CD14-positive monocyte (primary cell): ENCODE results near the gene ADCY2. TPM values are rescaled to one million over a fixed set of nuclear protein-coding genes. Genes with fewer than 3 reads are reported as not detected.

ENCODE experiments used
- DNase-seq, 3 donors: peaks; one replicate each; pipeline ENCODE4 v3.0.0-alpha.2; 2011 to 2022
- H2AFZ ChIP-seq: 2 replicates; pipeline ENCODE4 v1.6.0; 2012; ENCODE audit warnings: mild to moderate bottlenecking, low read depth, low read length, inconsistent platforms; ENCODE audit not compliant: insufficient read depth, poor library complexity, severe bottlenecking
- H3K27ac ChIP-seq, 2 donors: 1 replicate in 1 of 2; 2 replicates in 1 of 2; pipeline ENCODE4 v1.5.1; 2012 to 2013; ENCODE audit warnings: low read length in 2 of 2, control low read depth in 1 of 2, inconsistent platforms in 1 of 2, low read depth in 1 of 2, mild to moderate bottlenecking in 1 of 2
- H3K27me3 ChIP-seq, 2 donors: one replicate each; pipeline versions ENCODE4 v1.6.0 to v1.6.1; 2011 to 2013; ENCODE audit warnings: low read length in 2 of 2; ENCODE audit not compliant: control insufficient read depth in 2 of 2, insufficient read depth in 2 of 2
- H3K36me3 ChIP-seq, 2 donors: replicated peaks in 1 of 2; 1 replicate in 1 of 2; 2 replicates in 1 of 2; pipeline versions ENCODE4 v1.5.1 to v1.6.1; 2012 to 2013; ENCODE audit warnings: low read length in 2 of 2, control low read depth in 1 of 2, inconsistent platforms in 1 of 2, mild to moderate bottlenecking in 1 of 2; ENCODE audit not compliant: insufficient read depth in 2 of 2, control insufficient read depth in 1 of 2
- H3K4me1 ChIP-seq, 2 donors: 1 replicate in 1 of 2; 2 replicates in 1 of 2; pipeline versions ENCODE4 v1.5.1 to v1.6.1; 2012 to 2013; ENCODE audit warnings: low read length in 2 of 2, control low read depth in 1 of 2, inconsistent platforms in 1 of 2, mild to moderate bottlenecking in 1 of 2, moderate library complexity in 1 of 2; ENCODE audit not compliant: insufficient read depth in 2 of 2, control insufficient read depth in 1 of 2
- H3K4me2 ChIP-seq: replicated peaks from 2 replicates; pipeline ENCODE3; 2012; ENCODE audit warnings: low read length, moderate library complexity, mild to moderate bottlenecking; ENCODE audit not compliant: poor library complexity, severe bottlenecking; ENCODE audit errors: extremely low read depth
- H3K4me3 ChIP-seq, 3 experiments: fragments of 200-600 bp in 1 of 3; sonication (generic) in 1 of 3; replicated peaks in 1 of 3; 1 replicate in 2 of 3; 2 replicates in 1 of 3; pipeline ENCODE4 v1.5.1; 2011 to 2013; ENCODE audit warnings: low read length in 3 of 3, mild to moderate bottlenecking in 3 of 3, control low read depth in 2 of 3, low read depth in 2 of 3, inconsistent platforms in 1 of 3, moderate library complexity in 1 of 3
- H3K79me2 ChIP-seq: 2 replicates; pipeline ENCODE4 v1.6.0; 2012; ENCODE audit warnings: mild to moderate bottlenecking, control low read depth, inconsistent platforms, low read length, moderate library complexity; ENCODE audit not compliant: insufficient read depth
- H3K9ac ChIP-seq: 2 replicates; pipeline ENCODE4 v1.6.0; 2017; ENCODE audit warnings: low read length, mild to moderate bottlenecking; ENCODE audit not compliant: insufficient read depth, poor library complexity, severe bottlenecking
- H3K9me3 ChIP-seq, 2 donors: replicated peaks in 1 of 2; 1 replicate in 1 of 2; 2 replicates in 1 of 2; pipeline versions ENCODE4 v1.5.1 to v1.6.1; 2012 to 2013; ENCODE audit warnings: low read length in 2 of 2, control low read depth in 1 of 2; ENCODE audit not compliant: control insufficient read depth in 1 of 2, insufficient read depth in 1 of 2
- H4K20me1 ChIP-seq: 2 replicates; pipeline ENCODE4 v1.6.0; 2012; ENCODE audit warnings: mild to moderate bottlenecking, low read length, control low read depth, moderate library complexity; ENCODE audit not compliant: insufficient read depth
- H3K27ac Mint-ChIP-seq, 7 donors: one replicate each; pipeline ENCODE4 v1.8.0; 2020; ENCODE audit warnings: mild to moderate bottlenecking in 7 of 7, mixed read lengths in 7 of 7, moderate library complexity in 6 of 7, inconsistent platforms in 2 of 7
- H3K27me3 Mint-ChIP-seq, 3 donors: one replicate each; pipeline ENCODE4 v1.8.0; 2021 to 2022; ENCODE audit warnings: low read depth in 3 of 3, mild to moderate bottlenecking in 3 of 3, mixed read lengths in 3 of 3, moderate library complexity in 3 of 3, inconsistent platforms in 1 of 3
- H3K36me3 Mint-ChIP-seq, 2 donors: one replicate each; pipeline ENCODE4 v1.8.0; 2020; ENCODE audit warnings: mixed read lengths in 2 of 2, inconsistent platforms in 1 of 2, mild to moderate bottlenecking in 1 of 2
- H3K4me1 Mint-ChIP-seq: one replicate; pipeline ENCODE4 v1.8.0; 2020; ENCODE audit warnings: mild to moderate bottlenecking, mixed read lengths
- H3K4me3 Mint-ChIP-seq, 2 donors: one replicate each; pipeline ENCODE4 v1.8.0; 2020; ENCODE audit warnings: mild to moderate bottlenecking in 2 of 2, mixed read lengths in 2 of 2, moderate library complexity in 1 of 2
- H3K9me3 Mint-ChIP-seq, 7 donors: one replicate each; pipeline ENCODE4 v1.8.0; 2020 to 2022; ENCODE audit warnings: mixed read lengths in 7 of 7, mild to moderate bottlenecking in 6 of 7, moderate library complexity in 6 of 7, inconsistent platforms in 2 of 7
- CTCF ChIP-seq: fragments of 200-600 bp; IDR thresholded peaks from one replicate; pipeline ENCODE4 v1.8.0; 2022; ENCODE audit warnings: antibody characterized with exemption, mild to moderate bottlenecking
- WGBS: methylation state at CpG from one replicate; pipeline ENCODE4 v1.1.5; 2013; ENCODE audit warnings: missing lambda C conversion rate; ENCODE audit not compliant: insufficient coverage; 5-methylcytosine and 5-hydroxymethylcytosine counted together
- intact Hi-C, 2 donors: fragments of 100-400 bp; cut with micrococcal nuclease; formaldehyde crosslinking; loops; one replicate each; pipeline versions ENCODE4 v1.15.0 to v1.15.1; 2023
- polyA plus RNA-seq, 3 donors: library from polyadenylated mRNA; depleted of rRNA in 1 of 3; unstranded in 2 of 3; stranded (reverse) in 1 of 3; fragments of 300-500 nt in 2 of 3; fragments of >200 nt in 1 of 3; fragmentation: Illumina TruSeq in 2 of 3; gene quantifications; 1 replicate in 2 of 3; 2 replicates in 1 of 3; pipeline ENCODE4 v1.2.3, GENCODE V29; 2012 to 2021

ADCY2 gene
- polyA plus RNA-seq, 3 donors, result not detected

- H3K27ac Mint-ChIP-seq, result no peak overlapping the region
- DNase-seq, result no peak
- no peaks in the 10 kb centered on the region for H3K79me2 ChIP-seq
- no peak for TF ChIP-seq CTCF
- H3K36me3 Mint-ChIP-seq, result no peaks in the 10 kb centered on the region
- H3K4me1 ChIP-seq, result no peaks in the 10 kb centered on the region
- H3K4me3 ChIP-seq, result no peak overlapping the region
- H3K9me3 ChIP-seq, result no peaks in the 10 kb centered on the region
- no peak overlapping the region for H3K4me2 ChIP-seq
- no peak overlapping the region for H3K4me3 Mint-ChIP-seq
- peaks cover 0 to 6% (median 4%) of the 10 kb centered on the region in 3 donors for H3K27me3 Mint-ChIP-seq
- H3K36me3 ChIP-seq, result no peaks in the 10 kb centered on the region
- H3K9ac ChIP-seq, result no peak overlapping the region
- H2AFZ ChIP-seq, result no peak overlapping the region
- no peaks in the 10 kb centered on the region for H4K20me1 ChIP-seq
- H3K9me3 Mint-ChIP-seq, result no peaks in the 10 kb centered on the region
- peaks cover 4% of the 10 kb centered on the region for H3K4me1 Mint-ChIP-seq
- H3K27ac ChIP-seq, result no peak overlapping the region
- no peaks in the 10 kb centered on the region for H3K27me3 ChIP-seq
- intact Hi-C loops, result no loop called here
- 77% methylated on average over 2 of the region's 8 CpGs for WGBS
These were observed 427.7 kb downstream of the ADCY2 start for GRCh38 chr5:7823594-7823993.

- Mint-ChIP-seq H3K27me3 (peaks cover 4 to 7% (median 5%) of the 10 kb centered on the region in 3 donors), H3K4me3 (no peak overlapping the region), H3K27ac (no peak overlapping the region), H3K4me1 (peaks cover 4% of the 10 kb centered on the region), H3K36me3 (no peaks in the 10 kb centered on the region), H3K9me3 (no peaks in the 10 kb centered on the region)
- no peaks in the 10 kb centered on the region for H3K27me3 ChIP-seq
- H3K4me2 ChIP-seq, result no peak overlapping the region
- H3K27ac ChIP-seq, result no peak overlapping the region
- DNase-seq, result no peak
- H3K9ac ChIP-seq, result no peak overlapping the region
- no peaks in the 10 kb centered on the region for H3K9me3 ChIP-seq
- H3K79me2 ChIP-seq, result no peaks in the 10 kb centered on the region
- no peak overlapping the region for H2AFZ ChIP-seq
- H3K4me1 ChIP-seq, result no peaks in the 10 kb centered on the region
- intact Hi-C loops, result no loop called here
- H3K4me3 ChIP-seq, result no peak overlapping the region
- H3K36me3 ChIP-seq, result no peaks in the 10 kb centered on the region
- no peaks in the 10 kb centered on the region for H4K20me1 ChIP-seq
- TF ChIP-seq CTCF, result no peak
- WGBS, result 98% methylated on average over 18 of the region's 18 CpGs
These were observed 429.1 kb downstream of the ADCY2 start for GRCh38 chr5:7824995-7825394.
